H9 (cell line): ENCODE results near the gene THOP1. TPM values are rescaled to one million over a fixed set of nuclear protein-coding genes. Genes with fewer than 3 reads are reported as not detected.

Experiments
- DNase-seq: peaks from one replicate; pipeline ENCODE4 v3.0.0-alpha.2; 2017
- H2AFZ ChIP-seq: one replicate; pipeline ENCODE4 v1.6.1; 2013; ENCODE audit warnings: mild to moderate bottlenecking, low read length, control low read depth, moderate library complexity
- H2AK5ac ChIP-seq: 2 replicates; pipeline ENCODE4 v1.6.1; 2013; ENCODE audit warnings: low read length, control low read depth, mixed read lengths; ENCODE audit not compliant: insufficient read length
- H2BK120ac ChIP-seq: one replicate; pipeline ENCODE4 v1.6.1; 2013; ENCODE audit warnings: low read depth, mild to moderate bottlenecking, low read length, control low read depth, inconsistent platforms; ENCODE audit not compliant: poor library complexity, severe bottlenecking
- H2BK12ac ChIP-seq: 2 replicates; pipeline ENCODE4 v1.6.1; 2013; ENCODE audit warnings: low read length, control low read depth, mixed read lengths, low read depth; ENCODE audit not compliant: insufficient read length
- H2BK15ac ChIP-seq: 2 replicates; pipeline ENCODE4 v1.6.1; 2013; ENCODE audit warnings: low read depth, low read length, control low read depth
- H2BK20ac ChIP-seq: one replicate; pipeline ENCODE4 v1.6.1; 2013; ENCODE audit warnings: low read depth, mild to moderate bottlenecking, low read length, control low read depth, inconsistent platforms; ENCODE audit not compliant: poor library complexity, severe bottlenecking
- H2BK5ac ChIP-seq: 2 replicates; pipeline ENCODE4 v1.6.1; 2013; ENCODE audit warnings: low read length, control low read depth, mixed read lengths; ENCODE audit not compliant: insufficient read length
- H3K14ac ChIP-seq: 2 replicates; pipeline ENCODE4 v1.6.1; 2013; ENCODE audit warnings: low read length, control low read depth; ENCODE audit not compliant: insufficient read depth
- H3K18ac ChIP-seq: 2 replicates; pipeline ENCODE4 v1.6.1; 2013; ENCODE audit warnings: low read depth, mild to moderate bottlenecking, mixed read lengths, low read length, control low read depth; ENCODE audit not compliant: insufficient read length
- H3K23ac ChIP-seq: 2 replicates; pipeline ENCODE4 v1.6.1; 2013; ENCODE audit warnings: low read length, control low read depth, mixed read lengths, low read depth; ENCODE audit not compliant: insufficient read length
- H3K23me2 ChIP-seq: 2 replicates; pipeline ENCODE4 v1.6.1; 2013; ENCODE audit warnings: low read depth, mild to moderate bottlenecking, mixed read lengths, low read length, control low read depth; ENCODE audit not compliant: insufficient read length, poor library complexity, severe bottlenecking
- H3K27ac ChIP-seq: 2 replicates; pipeline ENCODE4 v1.5.1; 2013; ENCODE audit warnings: low read length, control low read depth, mixed read lengths, low read depth; ENCODE audit not compliant: insufficient read length
- H3K27me3 ChIP-seq: 2 replicates; pipeline ENCODE4 v1.6.1; 2013; ENCODE audit warnings: low read length, control low read depth, inconsistent platforms; ENCODE audit not compliant: insufficient read depth
- H3K4ac ChIP-seq: 2 replicates; pipeline ENCODE4 v1.6.1; 2013; ENCODE audit warnings: low read depth, mild to moderate bottlenecking, control low read depth, inconsistent platforms, low read length, moderate library complexity
- H3K4me1 ChIP-seq: 2 replicates; pipeline ENCODE4 v1.6.1; 2013; ENCODE audit warnings: low read length, control low read depth, inconsistent platforms; ENCODE audit not compliant: insufficient read depth
- H3K4me2 ChIP-seq: 2 replicates; pipeline ENCODE4 v1.6.1; 2013; ENCODE audit warnings: low read length, control low read depth, mixed read lengths; ENCODE audit not compliant: insufficient read length, insufficient read depth
- H3K56ac ChIP-seq: 2 replicates; pipeline ENCODE4 v1.6.1; 2013; ENCODE audit warnings: low read depth, mild to moderate bottlenecking, mixed read lengths, low read length, control low read depth; ENCODE audit not compliant: insufficient read length
- H3K79me1 ChIP-seq: 2 replicates; pipeline ENCODE4 v1.6.1; 2013; ENCODE audit warnings: low read depth, mild to moderate bottlenecking, moderate library complexity, low read length, control low read depth, inconsistent platforms; ENCODE audit not compliant: insufficient read depth, poor library complexity, severe bottlenecking
- H3K79me2 ChIP-seq: 2 replicates; pipeline ENCODE4 v1.6.1; 2013; ENCODE audit warnings: low read length, control low read depth, inconsistent platforms; ENCODE audit not compliant: insufficient read depth
- H3K9ac ChIP-seq: 2 replicates; pipeline ENCODE4 v1.6.1; 2013; ENCODE audit warnings: low read length, control low read depth, mixed read lengths; ENCODE audit not compliant: insufficient read length; ENCODE audit errors: extremely low read depth
- H3K9me3 ChIP-seq: one replicate; pipeline ENCODE4 v1.6.1; 2013; ENCODE audit warnings: low read depth, low read length, inconsistent platforms; ENCODE audit not compliant: control insufficient read depth
- H3T11ph ChIP-seq: one replicate; pipeline ENCODE4 v1.6.1; 2013; ENCODE audit warnings: mild to moderate bottlenecking, low read length, control low read depth, inconsistent platforms
- H4K20me1 ChIP-seq: one replicate; pipeline ENCODE4 v1.6.1; 2013; ENCODE audit not compliant: control insufficient read depth, insufficient read length, insufficient read depth
- H4K5ac ChIP-seq: 2 replicates; pipeline ENCODE4 v1.6.1; 2013; ENCODE audit warnings: low read depth, mild to moderate bottlenecking, mixed read lengths, low read length, control low read depth; ENCODE audit not compliant: insufficient read length
- H4K8ac ChIP-seq: replicated peaks from 2 replicates; pipeline ENCODE4 v1.6.1; 2013; ENCODE audit warnings: low read length, control low read depth, mixed read lengths, low read depth; ENCODE audit not compliant: insufficient read length
- H4K91ac ChIP-seq: 2 replicates; pipeline ENCODE4 v1.6.1; 2013; ENCODE audit warnings: low read depth, mild to moderate bottlenecking, moderate library complexity, mixed read lengths, low read length, control low read depth; ENCODE audit not compliant: insufficient read length
- H3K27ac Mint-ChIP-seq, 3 experiments: 2 replicates in 2 of 3; 3 replicates in 1 of 3; pipeline ENCODE4 v1.8.0; 2020 to 2021; ENCODE audit warnings: mixed read lengths in 3 of 3, mild to moderate bottlenecking in 1 of 3, moderate library complexity in 1 of 3
- H3K27me3 Mint-ChIP-seq: 2 replicates; pipeline ENCODE4 v1.8.0; 2021; ENCODE audit warnings: low read depth, mild to moderate bottlenecking, moderate library complexity, mixed read lengths
- H3K36me3 Mint-ChIP-seq, 3 experiments: 2 replicates in 2 of 3; 3 replicates in 1 of 3; pipeline ENCODE4 v1.8.0; 2020 to 2021; ENCODE audit warnings: low read depth in 3 of 3, mixed read lengths in 3 of 3; ENCODE audit not compliant: insufficient read depth in 1 of 3
- H3K4me1 Mint-ChIP-seq, 2 experiments: 2 replicates each; pipeline ENCODE4 v1.8.0; 2020; ENCODE audit warnings: mixed read lengths in 2 of 2
- H3K4me3 Mint-ChIP-seq, 2 experiments: 2 replicates in 1 of 2; 3 replicates in 1 of 2; pipeline ENCODE4 v1.8.0; 2020 to 2021; ENCODE audit warnings: mild to moderate bottlenecking in 2 of 2, mixed read lengths in 2 of 2, moderate library complexity in 1 of 2
- H3K9me3 Mint-ChIP-seq, 2 experiments: 2 replicates in 1 of 2; 3 replicates in 1 of 2; pipeline ENCODE4 v1.8.0; 2020; ENCODE audit warnings: mild to moderate bottlenecking in 2 of 2, mixed read lengths in 2 of 2, moderate library complexity in 1 of 2
- WGBS: extraction: QIAGEN DNeasy Blood & Tissue Kit; methylation state at CpG from one replicate; pipeline ENCODE4 v1.1.7; 2013; ENCODE audit warnings: missing lambda C conversion rate, low lambda C conversion rate, mixed read lengths; ENCODE audit not compliant: insufficient read length; ENCODE audit errors: extremely low coverage; 5-methylcytosine and 5-hydroxymethylcytosine counted together
- total RNA-seq: library from RNA; stranded (reverse); gene quantifications from 2 replicates; pipeline ENCODE4 v1.2.1, GENCODE V29; 2021
- TF ChIP-seq, protein P1 (sequence below): fragments of 200-600 bp; sonication (generic); conservative IDR thresholded peaks from 3 replicates; pipeline ENCODE4 v1.8.0; 2021; ENCODE audit warnings: antibody characterized with exemption, mild to moderate bottlenecking

The THOP1 gene
- total RNA-seq, 1 experiment from 2014 or later = 150 TPM

- H3K14ac ChIP-seq = no peak overlapping the region
Measured at GRCh38 chr19:2853015-2853606, 67.8 kb downstream of the THOP1 start.

More at GRCh38 chr19:2853015-2853606, 67.8 kb downstream of the THOP1 start:
- no peak overlapping the region for H3K27ac ChIP-seq
- no peak overlapping the region for H4K91ac ChIP-seq
- H3K18ac ChIP-seq = no peak overlapping the region
- no peak overlapping the region for H2BK5ac ChIP-seq
- H3K23me2 ChIP-seq = no peaks in the 10 kb centered on the region
- TF ChIP-seq, protein P1, sequence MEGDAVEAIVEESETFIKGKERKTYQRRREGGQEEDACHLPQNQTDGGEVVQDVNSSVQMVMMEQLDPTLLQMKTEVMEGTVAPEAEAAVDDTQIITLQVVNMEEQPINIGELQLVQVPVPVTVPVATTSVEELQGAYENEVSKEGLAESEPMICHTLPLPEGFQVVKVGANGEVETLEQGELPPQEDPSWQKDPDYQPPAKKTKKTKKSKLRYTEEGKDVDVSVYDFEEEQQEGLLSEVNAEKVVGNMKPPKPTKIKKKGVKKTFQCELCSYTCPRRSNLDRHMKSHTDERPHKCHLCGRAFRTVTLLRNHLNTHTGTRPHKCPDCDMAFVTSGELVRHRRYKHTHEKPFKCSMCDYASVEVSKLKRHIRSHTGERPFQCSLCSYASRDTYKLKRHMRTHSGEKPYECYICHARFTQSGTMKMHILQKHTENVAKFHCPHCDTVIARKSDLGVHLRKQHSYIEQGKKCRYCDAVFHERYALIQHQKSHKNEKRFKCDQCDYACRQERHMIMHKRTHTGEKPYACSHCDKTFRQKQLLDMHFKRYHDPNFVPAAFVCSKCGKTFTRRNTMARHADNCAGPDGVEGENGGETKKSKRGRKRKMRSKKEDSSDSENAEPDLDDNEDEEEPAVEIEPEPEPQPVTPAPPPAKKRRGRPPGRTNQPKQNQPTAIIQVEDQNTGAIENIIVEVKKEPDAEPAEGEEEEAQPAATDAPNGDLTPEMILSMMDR = no peak
- no peak overlapping the region for H2BK12ac ChIP-seq
- no peak overlapping the region for H3K9ac ChIP-seq
- no peak overlapping the region for H2BK120ac ChIP-seq
- no peak overlapping the region for H3K27ac Mint-ChIP-seq
- no peak overlapping the region for H3K4me2 ChIP-seq
- no peak overlapping the region for H4K5ac ChIP-seq
- H3K4me1 ChIP-seq = no peaks in the 10 kb centered on the region
- no peak overlapping the region for H2AFZ ChIP-seq
- H3K56ac ChIP-seq = no peak overlapping the region
- peaks cover 3% of the 10 kb centered on the region; the same call in 1 of the 2 replicates for H3K27me3 Mint-ChIP-seq
- H3K9me3 Mint-ChIP-seq = peaks cover 84 to 85% of the 10 kb centered on the region in 2 experiments
- H3T11ph ChIP-seq = no peak overlapping the region
- no peaks in the 10 kb centered on the region for H3K27me3 ChIP-seq
- WGBS = no CpG with 5 or more reads among the region's 11 CpGs
- no peaks in the 10 kb centered on the region for H3K79me1 ChIP-seq
- no peaks in the 10 kb centered on the region for H3K4me1 Mint-ChIP-seq
- no peak overlapping the region for H2AK5ac ChIP-seq
- DNase-seq = no peak
- H3K79me2 ChIP-seq = no peaks in the 10 kb centered on the region
- H3K4me3 Mint-ChIP-seq = no peak overlapping the region
- no peak overlapping the region for H3K23ac ChIP-seq
- no peak overlapping the region for H4K8ac ChIP-seq
- no peaks in the 10 kb centered on the region for H4K20me1 ChIP-seq
- H3K9me3 ChIP-seq = peaks cover 65% of the 10 kb centered on the region
- no peak overlapping the region for H3K4ac ChIP-seq
- peaks cover 68 to 76% (median 76%) of the 10 kb centered on the region in 3 experiments for H3K36me3 Mint-ChIP-seq
- H2BK20ac ChIP-seq = no peak overlapping the region
- H2BK15ac ChIP-seq = no peak overlapping the region
